Stimulated activated CD4-positive, alpha-beta T cell treated with anti-CD3 and anti-CD28 coated beads, Interleukin-12 subunit alpha, Interleukin-12 subunit beta, amount 100 ng/mL, for 48 hours (primary cell): ENCODE data around the gene ACADSB.

Experiments used
- DNase-seq, 3 donors: peaks; one replicate each; pipeline ENCODE4 v3.0.0-alpha.2; 2020; ENCODE audit warnings: low read depth in 2 of 3, low spot score in 1 of 3

The ACADSB gene

GRCh38 chr10:123001370-123001769, 7.4 kb upstream of the ACADSB start:
- no peak for DNase-seq

DNA sequence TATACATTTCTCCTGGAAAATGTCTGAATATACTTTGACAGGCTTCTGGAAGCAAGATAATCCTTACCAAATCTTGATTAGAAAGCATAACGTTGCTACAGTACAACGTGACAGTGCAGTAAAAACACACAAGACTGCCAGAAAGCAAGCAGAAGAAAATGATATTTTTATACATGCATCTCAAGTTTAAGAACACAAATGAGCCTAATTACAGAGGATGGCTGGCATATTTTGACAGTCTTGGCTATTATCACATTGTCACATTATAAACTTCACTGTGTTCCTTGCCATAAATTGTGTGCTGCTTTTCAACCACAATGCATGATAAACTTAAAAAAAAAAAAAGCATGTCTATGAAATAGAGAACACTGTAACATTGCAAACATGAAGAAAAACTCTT, 4.5 kb upstream of the ACADSB start:
- no peak for DNase-seq

DNA sequence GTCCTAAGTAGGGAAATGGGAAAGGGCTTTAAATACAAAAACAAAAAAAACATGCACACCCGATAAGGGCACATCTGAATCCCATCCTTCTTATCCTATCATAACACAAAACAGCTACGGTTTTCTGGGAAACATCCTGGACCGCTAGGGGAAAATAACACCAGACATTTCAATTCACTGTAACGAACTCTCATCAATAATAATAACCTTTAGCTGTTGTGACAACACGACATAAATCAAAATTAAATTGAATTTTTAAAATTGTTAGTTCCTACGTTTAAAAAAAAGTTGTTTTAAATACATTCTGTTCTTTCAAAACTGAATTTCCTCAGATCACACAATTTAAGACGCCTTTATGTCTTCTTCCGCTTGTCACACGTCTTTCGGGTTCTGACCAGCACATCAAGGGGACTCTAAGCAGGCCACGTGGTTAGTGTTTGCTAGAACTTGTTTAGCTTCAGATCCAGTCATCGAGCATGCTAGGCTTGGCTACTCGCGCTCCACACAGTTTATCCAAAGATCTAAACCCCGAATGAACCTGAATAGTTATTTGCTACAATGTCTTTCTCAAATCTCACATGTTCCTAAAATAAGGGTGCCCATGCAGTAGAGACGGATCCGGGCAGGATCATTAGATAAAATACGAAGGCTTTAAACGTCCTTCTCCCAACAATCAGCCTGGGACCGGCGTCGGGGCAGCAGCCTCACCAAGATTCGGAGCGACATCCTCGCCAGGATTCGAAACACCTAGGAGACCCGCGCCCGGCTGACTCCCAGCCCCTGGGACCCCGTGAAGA, 1.1 kb upstream of the ACADSB start:
- peak in 2 of 3 donors; percentile 9 to 23 for DNase-seq

DNA sequence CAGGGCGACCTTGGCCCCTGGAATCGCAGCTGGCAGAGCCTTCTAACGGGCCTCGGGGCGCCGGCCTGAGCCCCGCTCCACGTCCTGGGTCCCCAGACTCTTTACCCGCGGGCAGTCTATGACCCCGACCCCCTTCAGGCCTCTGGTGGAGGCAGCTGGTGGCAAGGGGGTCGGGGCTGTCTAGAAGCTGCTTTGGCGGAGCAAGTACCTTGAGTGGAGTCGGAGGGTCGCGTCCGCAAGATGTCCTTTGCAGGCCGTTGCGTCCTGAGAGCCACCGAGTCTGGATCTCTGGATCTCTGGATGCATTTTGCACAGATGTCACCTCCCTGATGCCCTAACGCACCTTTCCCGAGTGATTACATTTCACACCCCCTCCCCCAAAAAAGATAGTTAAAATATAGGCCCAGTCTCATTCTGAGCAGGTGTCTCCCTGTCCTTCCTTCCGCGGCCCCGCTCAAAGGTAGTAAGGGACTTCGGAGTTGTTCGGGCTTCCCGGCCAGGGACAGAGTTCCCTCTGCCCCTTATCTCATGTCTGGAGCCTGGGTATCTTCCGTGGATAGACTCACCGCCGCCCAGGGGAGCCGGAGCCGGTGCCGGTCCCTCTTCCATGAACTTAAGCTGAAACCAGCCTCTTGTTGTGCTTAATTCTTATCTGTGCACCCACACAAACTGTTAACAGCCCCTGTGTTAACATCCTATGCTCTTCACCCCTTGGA, 457 bp downstream of the ACADSB start:
- peak in 1 of 3 donors; percentile 0 for DNase-seq

GRCh38 chr10:123011987-123012386, 3.2 kb downstream of the ACADSB start:
- DNase-seq, result no peak

GRCh38 chr10:123013456-123014419, 4.9 kb downstream of the ACADSB start:
- no peak for DNase-seq

DNA sequence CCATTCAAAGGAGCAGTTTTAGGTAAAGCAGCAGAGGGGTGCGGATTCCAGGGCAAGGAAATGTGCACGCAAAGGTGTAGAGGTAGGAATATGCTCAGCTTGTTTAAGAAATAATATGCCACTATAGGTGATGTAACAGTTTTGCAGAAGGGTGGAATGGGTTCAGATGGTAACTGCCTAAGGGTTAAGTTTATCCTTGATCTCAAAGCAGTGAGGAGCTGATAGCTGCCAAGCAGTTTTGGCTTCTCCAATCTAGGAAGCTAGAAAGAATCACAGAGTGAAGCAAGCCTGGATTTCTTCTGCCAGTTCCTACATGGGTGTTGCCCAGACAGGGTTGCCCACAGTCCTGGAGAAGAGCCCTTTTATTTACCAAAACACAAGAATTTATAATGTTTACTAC, 6.0 kb downstream of the ACADSB start:
- no peak for DNase-seq

DNA sequence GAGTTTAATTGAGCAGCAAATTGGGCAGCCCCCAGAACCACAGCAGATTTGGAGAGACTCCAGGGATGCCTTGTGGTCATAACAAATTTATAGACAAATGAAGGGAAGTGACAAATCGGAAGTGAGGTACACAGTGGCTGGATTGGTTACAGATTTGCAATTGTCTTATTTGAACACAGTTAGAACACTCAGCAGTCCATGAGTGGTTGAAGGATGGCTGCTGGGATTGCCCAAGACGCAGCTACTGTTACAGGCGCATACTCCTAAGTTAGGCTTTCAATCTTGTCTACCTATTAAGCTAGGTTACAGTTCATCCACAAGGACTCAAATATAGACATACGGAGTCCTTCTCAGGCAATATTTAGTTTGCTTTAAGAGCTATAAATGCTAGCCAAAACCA, 7.4 kb downstream of the ACADSB start:
- no peak for DNase-seq

- no peak for DNase-seq
Observed at GRCh38 chr10:123017421-123018165, 8.8 kb downstream of the ACADSB start.

DNA sequence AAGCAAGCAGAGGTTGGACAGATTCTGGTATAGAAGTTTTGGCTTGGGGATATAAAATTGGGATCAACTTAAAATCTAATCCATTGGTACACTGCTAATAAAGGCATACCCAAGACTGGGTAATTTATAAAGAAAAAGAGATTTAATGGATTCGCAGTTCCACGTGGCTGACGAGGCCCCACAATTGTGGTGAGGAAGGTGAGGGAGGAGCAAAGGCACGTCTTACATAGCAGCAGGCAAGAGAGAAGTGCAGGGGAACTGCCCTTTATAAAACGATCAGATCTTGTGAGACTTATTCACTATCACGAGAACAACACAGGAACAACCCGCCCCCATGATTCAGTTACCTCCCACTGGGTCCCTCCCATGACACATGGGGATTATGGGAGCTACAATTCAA, 9.7 kb downstream of the ACADSB start:
- DNase-seq, result no peak

GRCh38 chr10:123019264-123019663, 10.5 kb downstream of the ACADSB start:
- no peak for DNase-seq

- no peak for DNase-seq
Observed at GRCh38 chr10:123019941-123020703, 11.3 kb downstream of the ACADSB start.

- no peak for DNase-seq
Observed at GRCh38 chr10:123021517-123021916, 12.7 kb downstream of the ACADSB start.

DNA sequence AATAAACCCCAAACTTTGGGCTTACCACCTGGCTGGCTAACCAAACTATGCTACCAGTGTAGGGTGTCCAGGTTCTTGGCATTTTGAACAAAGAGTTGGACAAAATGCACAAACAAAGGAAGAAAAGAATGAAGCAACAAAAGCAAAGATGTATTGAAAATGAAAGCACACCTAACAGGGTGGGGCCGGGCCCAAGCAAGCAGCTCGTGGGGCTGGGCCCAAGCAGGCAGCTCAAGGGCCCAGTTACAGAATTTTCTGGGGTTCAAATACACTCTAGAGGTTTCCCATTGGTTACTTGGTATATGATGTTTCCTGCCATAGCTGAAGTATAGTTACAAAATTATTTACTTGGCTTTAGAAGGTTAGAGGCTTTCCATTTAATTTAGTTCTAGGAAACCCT, 15.7 kb downstream of the ACADSB start:
- DNase-seq, result no peak

DNA sequence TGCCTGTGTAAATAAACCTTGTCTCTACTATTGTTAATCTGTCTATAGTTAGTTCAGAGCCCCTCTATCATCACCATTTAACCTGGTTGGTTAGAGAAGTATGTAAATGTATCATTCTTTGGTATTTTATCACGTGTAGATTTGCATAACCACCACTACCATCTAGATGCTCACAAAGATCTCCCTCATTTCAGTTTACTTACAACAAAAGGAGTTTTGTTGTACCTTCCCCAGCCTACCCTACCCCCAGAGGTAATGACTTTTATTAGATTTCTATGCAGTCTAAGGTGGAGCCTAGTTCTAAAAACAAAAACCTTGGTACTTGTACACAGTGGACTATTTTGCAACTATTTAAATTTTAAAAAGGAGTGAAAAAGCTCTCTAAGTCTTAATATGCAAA, 17.5 kb downstream of the ACADSB start:
- no peak for DNase-seq

DNA sequence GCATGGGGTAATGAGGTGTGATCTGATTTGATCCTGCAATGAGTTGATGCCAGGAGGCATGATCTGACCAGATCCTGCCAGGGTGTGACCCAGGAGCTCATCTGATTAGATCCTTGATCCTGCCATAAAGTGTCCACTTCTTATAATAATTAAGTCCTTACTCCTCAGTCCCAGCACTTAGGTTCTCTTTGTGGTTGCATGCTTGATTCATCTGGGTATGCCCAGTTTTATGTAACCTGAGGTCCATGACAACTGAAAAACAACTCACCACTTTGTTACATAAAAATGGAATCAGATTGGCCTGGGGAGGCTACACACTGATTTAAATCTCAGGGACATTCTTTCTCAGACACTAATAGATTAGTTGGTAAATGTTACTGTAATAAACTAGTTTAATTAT, 19.1 kb downstream of the ACADSB start:
- DNase-seq, result no peak

DNA sequence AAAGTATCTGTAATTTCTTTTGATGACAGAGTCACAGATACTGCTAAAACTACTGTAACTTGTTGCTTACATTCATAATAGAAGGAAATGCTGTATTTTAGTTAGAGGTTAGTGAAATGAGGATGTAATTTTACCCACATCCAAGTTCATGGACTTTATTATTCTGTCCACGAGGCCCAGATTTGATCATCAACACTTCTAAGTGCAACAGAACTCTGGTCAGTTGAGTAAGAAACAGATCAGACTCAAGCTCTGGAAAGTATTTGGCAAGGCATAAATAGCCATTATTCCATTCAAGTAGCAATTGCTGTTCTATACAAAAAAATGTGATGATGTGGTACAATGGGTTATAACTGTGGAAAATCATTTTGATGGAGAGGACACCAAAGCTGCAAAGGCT, 22.3 kb downstream of the ACADSB start:
- DNase-seq, result no peak

GRCh38 chr10:123034332-123034731, 25.5 kb downstream of the ACADSB start:
- DNase-seq, result no peak

GRCh38 chr10:123035467-123036086, 26.8 kb downstream of the ACADSB start:
- no peak for DNase-seq
